ENCODE data around the gene LY9. TPM values are rescaled to one million over a fixed set of nuclear protein-coding genes. Genes with fewer than 3 reads are reported as not detected.
"Not testable (repeated sequence)": the region's sequence is repeated elsewhere in the genome, so short reads cannot be mapped to it uniquely, and the experiment has no call there.

LY9 gene
- polyA plus RNA-seq, 1 donor = 0.34 TPM

GRCh38 chr1:160774886-160775719 lies 20.9 kb upstream of the LY9 start:
- DNase-seq = no peak

- no peak for DNase-seq
These were observed 19.8 kb upstream of the LY9 start for GRCh38 chr1:160776178-160776577.

- no peak for DNase-seq
These were observed 18.4 kb upstream of the LY9 start for GRCh38 chr1:160777486-160778089.

GRCh38 chr1:160778976-160779375 lies 17.0 kb upstream of the LY9 start:
- DNase-seq = no peak

- DNase-seq = no peak
These were observed 16.2 kb upstream of the LY9 start for GRCh38 chr1:160779626-160780397.

GRCh38 chr1:160780398-160780755 lies 15.6 kb upstream of the LY9 start:
- no peak for DNase-seq

- DNase-seq = no peak
These were observed 14.7 kb upstream of the LY9 start for GRCh38 chr1:160781186-160781766.

- no peak for DNase-seq
These were observed 13.9 kb upstream of the LY9 start for GRCh38 chr1:160781914-160782689.

- DNase-seq = not testable (repeated sequence)
These were observed 12.8 kb upstream of the LY9 start for GRCh38 chr1:160782988-160783765.

GRCh38 chr1:160789051-160789701 lies 6.8 kb upstream of the LY9 start:
- DNase-seq = no peak

GRCh38 chr1:160789702-160790611 lies 6.0 kb upstream of the LY9 start:
- DNase-seq = peak; percentile 6

- no peak for DNase-seq
These were observed 1.6 kb upstream of the LY9 start for GRCh38 chr1:160794376-160794775.

GRCh38 chr1:160797271-160797709 lies 1.3 kb downstream of the LY9 start:
- no peak for DNase-seq

- no peak for DNase-seq
These were observed 1.9 kb downstream of the LY9 start for GRCh38 chr1:160797861-160798273.

- no peak for DNase-seq
These were observed 2.5 kb downstream of the LY9 start for GRCh38 chr1:160798439-160798838.

GRCh38 chr1:160799641-160800040 lies 3.7 kb downstream of the LY9 start:
- no peak for DNase-seq

GRCh38 chr1:160800142-160800541 lies 4.2 kb downstream of the LY9 start:
- no peak for DNase-seq

GRCh38 chr1:160800645-160801408 lies 4.9 kb downstream of the LY9 start:
- DNase-seq = no peak
